GM18873 (cell line): ENCODE results near the gene ZNF655.

Experiments used
- ATAC-seq: cut with Tn5 transposase; IDR thresholded peaks from one replicate; pipeline ENCODE4 v1.9.1; 2021; ENCODE audit warnings: mild to moderate bottlenecking, moderate library complexity, moderate number of reproducible peaks; ENCODE audit not compliant: unreplicated experiment, low FRiP score

ZNF655 gene

DNA sequence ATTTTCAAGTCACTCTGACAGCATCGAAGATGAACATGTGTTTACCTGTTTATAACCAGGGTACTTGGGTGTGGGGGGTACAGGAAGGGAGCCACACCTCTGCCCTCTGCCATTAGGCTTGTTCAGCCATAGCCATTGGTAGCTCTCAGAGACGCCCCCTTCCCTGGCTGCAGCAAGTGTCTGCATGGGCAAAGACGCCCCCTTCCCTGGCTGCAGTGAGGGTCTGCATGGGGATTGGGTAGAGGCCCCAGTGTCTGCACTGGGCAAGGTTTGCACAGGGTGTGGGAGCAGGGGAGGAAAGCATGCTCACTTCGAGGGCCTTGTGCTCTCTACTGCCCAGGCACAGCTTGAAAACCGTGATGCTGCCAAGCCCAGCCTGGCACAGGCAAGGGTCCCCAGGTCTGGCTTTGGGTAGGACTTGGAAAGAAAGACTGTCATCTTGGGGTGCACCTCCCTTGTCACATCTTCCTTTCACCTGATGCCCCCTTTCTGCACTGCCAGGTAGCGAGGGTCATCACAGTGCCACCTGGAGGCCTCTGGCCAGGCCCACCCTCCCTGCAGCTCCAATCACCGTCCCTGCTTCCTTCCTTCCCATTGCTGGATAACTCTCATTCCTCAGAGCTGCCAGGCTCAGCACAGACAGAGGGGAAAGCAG lies 43.3 kb downstream of the ZNF655 start:
- ATAC-seq, result no peak

DNA sequence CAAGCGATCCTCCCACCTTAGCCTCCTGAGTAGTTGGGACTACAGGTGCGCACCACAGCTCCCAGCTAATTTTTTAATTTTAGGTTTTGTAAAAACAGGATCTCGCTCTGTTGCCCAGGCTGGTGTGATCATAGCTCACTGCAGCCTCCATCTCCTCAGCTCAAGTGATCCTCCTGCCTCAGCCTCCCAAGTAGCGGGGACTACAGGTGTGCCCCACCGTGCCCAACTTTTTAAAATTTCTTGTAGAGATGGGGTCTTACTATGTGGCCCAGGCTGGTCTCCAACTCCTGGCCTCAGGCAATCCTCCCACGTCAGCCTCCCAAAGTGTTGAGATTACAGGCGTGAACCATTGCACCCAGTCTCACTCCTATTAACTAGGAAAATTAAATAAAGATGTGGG lies 47.1 kb downstream of the ZNF655 start:
- no peak for ATAC-seq

GRCh38 chr7:99606531-99606930 lies 48.1 kb downstream of the ZNF655 start:
- no peak for ATAC-seq

DNA sequence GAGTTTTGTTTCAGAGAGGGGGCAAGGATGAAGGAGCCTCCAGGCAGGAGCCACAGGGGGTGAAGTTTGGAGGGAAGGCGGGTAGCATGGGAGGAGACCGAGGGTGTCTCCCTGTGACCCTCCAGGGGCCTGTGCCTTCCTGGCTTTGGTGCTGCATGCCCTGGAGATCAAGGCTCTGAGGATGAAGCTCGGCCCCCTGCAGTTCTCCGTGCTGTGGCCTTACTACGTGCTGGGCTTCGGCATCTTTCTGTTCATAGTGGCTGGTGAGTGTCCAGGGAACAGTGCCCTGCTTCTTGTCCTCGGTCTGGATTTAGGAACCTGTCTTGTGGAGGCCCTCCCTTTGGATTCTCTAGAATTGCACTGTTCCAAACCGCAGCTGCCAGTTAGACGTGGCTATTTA lies 49.1 kb downstream of the ZNF655 start:
- no peak for ATAC-seq

DNA sequence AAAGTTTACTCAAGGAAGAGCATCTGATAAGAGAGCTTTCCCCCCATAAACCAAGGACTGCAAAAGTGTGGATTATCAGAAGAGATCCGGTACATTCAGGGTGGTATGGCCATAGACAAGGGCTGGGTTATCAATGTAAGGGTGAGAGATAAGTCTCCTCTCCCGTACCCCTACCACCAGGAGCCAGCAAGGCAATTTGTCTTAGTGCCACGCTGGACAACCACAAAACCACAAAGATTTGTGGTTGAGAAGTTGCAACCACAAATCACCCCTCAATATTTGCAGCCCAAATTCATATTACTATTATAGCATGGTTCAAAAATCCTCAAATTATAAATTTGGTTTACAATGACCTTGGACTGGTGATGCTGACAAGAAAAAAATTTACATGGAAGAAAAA lies 56.1 kb downstream of the ZNF655 start:
- ATAC-seq, result no peak

- ATAC-seq, result no peak
Observed at GRCh38 chr7:99615989-99616358, 57.5 kb downstream of the ZNF655 start.

DNA sequence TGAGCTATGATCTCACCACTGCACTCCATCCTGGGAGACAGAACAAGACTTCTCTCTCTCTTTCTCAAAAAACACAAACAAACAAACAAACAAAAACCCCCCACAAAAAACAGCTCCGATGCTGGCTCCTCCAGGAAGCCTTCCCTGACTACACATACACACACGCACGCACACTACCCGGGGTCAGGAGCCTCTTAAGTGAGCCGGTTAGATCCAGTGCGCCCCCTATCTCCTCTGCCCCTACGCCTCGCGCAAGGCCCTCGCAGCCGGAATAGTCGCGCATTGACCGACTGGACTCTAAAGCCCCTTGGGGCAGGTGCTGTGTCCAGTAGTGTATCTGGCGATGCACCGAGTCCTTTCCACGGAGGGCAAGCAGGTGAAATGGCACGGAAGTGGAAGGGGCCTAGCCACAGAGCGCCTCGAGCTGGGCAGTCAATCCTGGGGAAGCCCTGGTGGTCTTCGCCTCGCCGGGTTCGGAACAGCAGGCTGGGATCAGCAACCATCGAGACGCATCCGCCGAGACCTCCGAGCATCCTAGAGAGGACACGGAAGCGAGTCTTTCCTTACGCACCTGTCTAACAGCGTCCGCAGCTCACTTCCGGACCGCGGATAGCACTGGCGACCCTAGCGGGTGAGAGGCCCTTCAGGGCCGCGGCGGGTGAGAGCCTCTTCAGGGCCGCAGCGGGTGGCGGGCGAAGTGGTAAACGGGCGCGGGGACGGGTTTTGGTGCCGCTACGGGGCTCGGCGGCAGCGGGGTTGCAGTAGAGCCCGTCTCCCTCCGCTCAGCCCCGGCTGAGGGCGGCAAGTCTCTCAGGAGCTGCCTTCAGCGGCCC lies 58.1 kb downstream of the ZNF655 start, which contains the start of gene ZSCAN25:
TSS of gene ZSCAN25 (plus strand) at position 588 of the 833 bp plus-strand sequence. CDS start 2,661 bp downstream, outside the sequence.
- peak; percentile 80 for ATAC-seq

GRCh38 chr7:99617192-99617781 lies 58.8 kb downstream of the ZNF655 start:
- no peak for ATAC-seq

GRCh38 chr7:99618726-99619125 lies 60.3 kb downstream of the ZNF655 start:
- ATAC-seq, result no peak

- no peak for ATAC-seq
Observed at GRCh38 chr7:99619571-99620130, 61.2 kb downstream of the ZNF655 start.

- no peak for ATAC-seq
Observed at GRCh38 chr7:99621271-99621670, 62.8 kb downstream of the ZNF655 start.

DNA sequence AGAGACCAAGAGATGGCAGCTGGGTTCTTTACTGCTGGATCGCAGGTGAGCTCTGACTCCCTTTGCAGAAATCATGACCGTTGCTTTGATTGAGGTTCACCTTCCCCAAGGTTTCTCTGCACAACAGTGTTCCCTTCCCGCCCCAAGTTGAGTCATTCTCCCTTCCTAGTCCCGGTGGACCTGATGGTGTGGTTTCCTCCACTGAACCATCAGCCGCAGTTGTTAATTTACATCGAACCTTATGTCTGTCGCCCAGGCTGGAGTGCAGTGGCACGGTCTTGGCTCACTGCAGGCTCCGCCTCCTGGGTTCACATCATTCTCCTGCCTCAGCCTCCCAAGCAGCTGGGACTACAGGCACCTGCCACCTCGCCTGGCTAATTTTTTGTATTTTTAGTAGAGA lies 64.2 kb downstream of the ZNF655 start:
- ATAC-seq, result no peak

DNA sequence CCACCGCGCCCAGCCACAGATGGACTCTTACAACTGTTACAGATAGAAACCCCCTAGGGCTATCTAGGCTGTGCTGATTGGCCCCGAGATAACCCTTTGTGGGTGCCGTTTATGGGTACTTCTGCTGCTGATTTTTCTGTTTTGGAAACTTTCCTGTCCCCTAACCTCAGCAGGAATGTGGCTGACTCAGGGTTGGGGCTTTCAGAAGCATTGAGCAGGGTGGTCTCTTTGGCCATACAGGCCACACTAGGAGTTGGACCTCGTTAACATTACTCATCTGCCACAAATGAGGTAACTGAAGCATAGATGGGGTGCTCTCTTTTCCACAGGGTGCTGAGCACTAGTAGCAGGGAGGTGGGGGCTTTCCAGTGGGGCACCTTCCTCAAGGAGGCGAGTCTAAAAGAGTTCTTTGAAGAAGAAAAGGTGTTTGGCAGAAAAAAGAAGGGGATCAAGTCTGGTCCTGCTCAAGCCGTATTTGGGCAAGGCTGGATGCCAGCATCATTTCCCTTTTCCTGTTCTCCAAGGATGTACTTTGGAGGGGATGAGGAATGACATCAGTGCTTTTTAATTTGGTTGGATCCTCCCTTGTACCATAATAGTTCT lies 64.8 kb downstream of the ZNF655 start:
- no peak for ATAC-seq

DNA sequence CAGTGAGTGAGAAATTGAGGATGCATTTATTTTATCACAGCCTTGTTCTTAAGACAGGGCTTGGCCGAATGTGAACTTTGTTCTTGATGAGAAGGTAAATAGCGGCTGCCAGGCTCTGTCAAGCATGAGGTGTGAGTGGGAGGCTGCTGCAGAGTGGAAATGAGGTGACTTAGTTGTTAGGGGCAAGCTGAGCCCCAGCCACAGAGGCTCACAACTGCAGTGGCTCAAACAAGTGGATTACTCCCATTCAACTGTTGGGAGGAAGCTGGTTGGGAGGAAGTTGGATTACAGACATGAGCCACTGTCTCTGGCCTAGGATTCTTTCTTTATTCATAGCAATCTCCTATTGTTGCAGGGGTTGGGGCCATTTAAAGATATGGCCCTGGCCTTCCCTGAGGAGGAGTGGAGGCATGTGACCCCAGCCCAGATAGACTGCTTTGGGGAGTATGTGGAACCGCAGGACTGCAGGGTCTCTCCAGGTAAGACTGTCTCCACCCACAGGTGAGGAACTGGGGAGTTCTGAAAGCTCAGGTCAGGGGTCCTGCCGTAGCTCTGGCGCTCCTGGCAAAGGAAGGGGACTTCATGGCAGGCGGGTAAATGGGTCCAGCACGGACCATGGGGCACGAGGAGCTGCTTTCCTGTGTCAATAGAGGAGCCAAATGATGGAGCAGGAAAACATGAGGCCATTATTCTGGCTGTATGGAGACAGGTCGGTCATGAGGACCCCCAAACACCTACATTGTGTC lies 65.4 kb downstream of the ZNF655 start:
- ATAC-seq, result no peak

DNA sequence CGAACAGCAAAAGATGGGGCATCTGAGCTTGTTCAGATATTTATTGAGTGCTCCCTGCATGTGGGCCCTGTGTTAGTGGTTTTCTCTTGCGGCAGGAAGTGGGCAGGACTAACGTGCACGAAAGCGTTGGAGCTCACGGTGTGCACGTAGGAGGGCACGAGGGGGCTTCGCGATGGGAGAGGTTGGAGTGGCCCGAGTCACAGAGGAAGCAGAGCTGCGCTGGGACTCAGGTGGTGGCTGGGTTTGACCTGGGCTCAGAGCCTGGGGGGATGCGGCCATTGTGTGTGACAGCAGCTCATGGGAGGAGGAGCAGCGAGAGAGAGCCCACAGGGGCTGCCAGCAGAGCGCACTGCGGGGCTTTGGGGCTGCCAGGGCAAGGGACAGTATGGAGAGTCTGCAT lies 66.0 kb downstream of the ZNF655 start:
- no peak for ATAC-seq

DNA sequence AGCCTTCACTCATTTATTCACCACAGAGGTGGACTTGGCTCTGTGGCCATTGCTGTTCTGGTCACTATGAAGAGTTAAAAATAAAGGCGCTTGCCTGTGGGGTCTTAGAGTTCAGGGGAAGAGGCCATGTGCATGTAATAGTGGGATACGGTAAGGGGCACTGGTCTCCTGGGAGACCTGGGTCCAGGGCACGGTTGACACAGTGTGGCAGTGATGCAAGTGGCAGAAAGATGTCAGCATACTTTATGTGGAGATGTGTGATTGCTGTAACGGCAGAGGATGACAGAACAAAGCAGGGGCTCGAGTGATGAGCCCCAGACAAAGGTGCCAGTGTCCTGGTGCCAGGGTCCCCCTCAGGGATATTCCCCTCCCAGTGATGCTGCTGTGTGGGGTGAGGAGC lies 66.9 kb downstream of the ZNF655 start:
- ATAC-seq, result no peak

DNA sequence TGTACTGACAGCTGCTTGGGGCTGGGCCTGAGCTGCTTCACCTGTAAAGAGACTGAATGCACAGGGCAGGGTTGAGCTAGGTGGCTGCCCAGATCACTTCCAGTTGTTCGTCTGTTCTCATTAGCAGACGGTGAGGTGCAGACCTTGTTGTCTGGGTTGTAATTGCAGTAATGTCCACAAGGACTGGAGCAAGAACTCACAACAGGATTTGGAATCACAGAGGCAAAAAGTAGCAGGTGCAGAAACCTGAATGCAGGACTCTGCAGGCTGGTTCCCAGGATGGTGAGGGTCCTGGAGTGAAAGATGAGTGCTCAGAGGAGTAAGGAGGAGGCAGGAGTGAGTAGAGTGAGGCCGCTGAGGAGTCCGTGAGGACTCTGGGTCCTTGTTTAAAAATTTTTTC lies 67.5 kb downstream of the ZNF655 start:
- no peak for ATAC-seq
